ENCODE measurements around the gene LRRC36.

Gene LRRC36

DNA sequence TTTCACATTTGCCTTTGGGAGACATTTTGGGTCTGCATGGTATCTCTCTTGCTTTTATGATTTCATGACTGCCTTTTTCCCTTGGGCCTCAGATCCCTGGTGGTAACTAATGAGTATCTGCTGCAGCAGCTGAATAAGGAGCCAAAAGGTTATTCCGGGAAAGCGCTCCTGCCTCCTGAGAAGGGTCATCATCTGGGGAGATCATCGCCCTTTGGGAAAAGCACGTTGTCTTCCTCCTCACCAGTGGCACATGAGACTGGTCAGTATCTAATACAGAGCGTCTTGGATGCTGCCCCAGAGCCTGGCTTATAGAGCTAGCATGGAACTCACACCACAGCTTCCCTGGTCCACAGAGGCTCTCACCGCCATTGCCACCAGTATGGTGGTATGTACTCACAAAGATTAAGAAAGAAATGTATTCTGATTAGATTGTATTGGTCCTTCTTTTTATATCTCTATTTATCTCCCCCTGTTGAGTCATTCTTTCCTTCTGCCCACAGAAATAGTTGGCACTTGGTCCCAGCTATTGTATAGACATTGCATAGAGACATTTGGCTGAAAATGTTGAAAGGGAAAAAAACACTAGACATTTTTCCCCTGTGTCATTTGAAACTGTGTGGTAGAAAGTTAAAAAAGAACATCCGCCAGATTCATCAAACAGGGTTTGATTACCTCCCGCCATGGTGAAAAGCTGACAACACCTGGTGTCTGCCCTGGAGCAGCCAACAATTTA lies 58.3 kb downstream of the LRRC36 start:
- peaks cover 11% of the 10 kb centered on the region for H3K27me3 ChIP-seq (replicated peaks; ENCODE audit: control insufficient read depth, insufficient read depth, low read length)
- H3K36me3 ChIP-seq (ENCODE audit: control insufficient read depth, insufficient read depth, low read length, severe bottlenecking), result no peaks in the 10 kb centered on the region
- no peak overlapping the region for H3K9ac ChIP-seq (ENCODE audit: low read length)
- H3K9me3 ChIP-seq (ENCODE audit: control insufficient read depth, low read length), result no peaks in the 10 kb centered on the region
- H3K4me1 ChIP-seq (ENCODE audit: control insufficient read depth, insufficient read depth, low read length), result no peaks in the 10 kb centered on the region
- DNase-seq (ENCODE audit: low read depth), result peak; percentile 47
- H3K4me3 ChIP-seq (ENCODE audit: low read length), result no peak overlapping the region

DNA sequence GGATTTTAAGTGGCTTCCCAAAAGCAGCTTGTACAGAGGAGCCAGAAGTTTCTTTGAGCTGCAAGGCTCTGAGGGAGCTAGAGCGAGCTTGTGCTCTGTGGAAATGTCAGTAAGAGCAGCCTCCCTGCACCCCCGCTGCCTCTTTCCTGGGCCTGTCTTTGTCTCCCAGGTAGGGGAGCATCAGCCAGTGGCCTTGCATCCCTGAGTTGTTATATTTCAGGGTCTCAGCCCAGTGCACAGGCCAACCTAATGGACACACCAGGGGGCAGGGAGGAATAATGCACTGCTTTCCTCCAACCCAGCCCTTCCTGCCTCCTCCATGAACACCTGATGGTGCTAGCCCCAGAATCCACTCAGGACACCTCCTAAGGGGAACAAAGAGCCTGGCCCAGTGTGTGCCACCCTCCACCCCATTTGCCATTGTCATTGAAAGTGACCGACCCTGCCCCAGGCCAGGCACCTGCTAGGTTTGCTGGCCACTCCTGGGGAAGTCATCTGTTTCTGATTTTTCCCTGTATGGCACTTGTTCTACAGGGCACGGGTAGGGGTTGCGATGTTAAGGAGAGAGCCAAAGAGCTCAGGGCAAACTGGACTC lies 60.3 kb downstream of the LRRC36 start:
- H3K36me3 ChIP-seq (ENCODE audit: control insufficient read depth, insufficient read depth, low read length, severe bottlenecking), result no peaks in the 10 kb centered on the region
- no peaks in the 10 kb centered on the region for H3K4me1 ChIP-seq (ENCODE audit: control insufficient read depth, insufficient read depth, low read length)
- H3K4me3 ChIP-seq (ENCODE audit: low read length), result no peak overlapping the region
- no peak overlapping the region for H3K9ac ChIP-seq (ENCODE audit: low read length)
- no peaks in the 10 kb centered on the region for H3K9me3 ChIP-seq (ENCODE audit: control insufficient read depth, low read length)
- no peak for DNase-seq (ENCODE audit: low read depth)
- peaks cover 11% of the 10 kb centered on the region for H3K27me3 ChIP-seq (replicated peaks; ENCODE audit: control insufficient read depth, insufficient read depth, low read length)

DNA sequence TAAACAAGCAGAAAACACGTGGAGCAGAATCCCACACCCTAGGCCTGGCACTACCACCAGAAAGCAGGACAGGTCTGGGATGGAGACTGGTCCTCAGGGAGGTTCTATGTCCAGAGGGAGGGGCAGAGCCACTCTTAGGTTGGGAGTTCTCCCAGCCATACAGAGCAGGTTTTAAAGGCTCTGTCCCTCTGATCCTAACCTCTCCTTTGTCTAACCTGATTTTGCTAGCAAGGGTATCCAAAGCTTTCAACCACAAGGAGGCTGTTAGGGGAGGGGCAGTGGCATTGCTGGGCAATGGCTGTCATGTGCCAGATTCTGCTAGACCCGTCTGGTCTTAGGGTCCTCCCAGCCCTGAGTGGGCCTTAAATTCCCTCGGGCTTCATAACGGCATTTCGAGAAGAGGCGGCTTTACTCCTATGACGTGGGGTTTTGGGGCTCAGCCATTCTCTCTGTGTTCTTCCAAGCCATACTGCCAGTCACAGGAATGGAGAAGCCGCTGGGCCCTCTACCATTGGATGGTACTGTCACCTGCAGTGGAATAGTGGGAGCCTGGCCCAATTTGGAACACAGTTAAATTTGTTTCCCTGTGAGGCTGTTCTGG lies 61.0 kb downstream of the LRRC36 start:
- H3K4me1 ChIP-seq (ENCODE audit: control insufficient read depth, insufficient read depth, low read length), result no peaks in the 10 kb centered on the region

DNA sequence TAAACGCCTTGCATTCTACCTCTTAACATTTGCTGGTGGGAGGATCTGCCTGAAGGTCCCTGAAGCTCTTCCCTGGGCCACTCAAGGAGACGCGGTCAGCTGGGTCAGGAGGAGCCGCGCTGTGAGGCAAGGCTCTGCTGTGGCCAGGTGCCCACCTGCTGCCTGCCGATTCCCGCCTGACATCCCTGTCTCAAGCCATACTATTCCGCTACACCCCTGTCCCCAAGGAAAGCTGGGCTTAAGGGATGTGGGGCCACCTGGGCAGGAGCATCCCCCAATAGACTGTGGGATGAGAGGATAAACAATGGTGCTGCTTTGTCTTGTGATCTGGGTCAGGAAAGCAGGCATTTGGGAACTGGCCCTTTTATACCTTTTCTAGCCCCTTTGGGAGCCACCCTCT lies 61.6 kb downstream of the LRRC36 start:
- Histone ChIP-seq H3K9me3 (ENCODE audit: control insufficient read depth, low read length) (no peaks in the 10 kb centered on the region), H3K4me1 (ENCODE audit: control insufficient read depth, insufficient read depth, low read length) (peaks cover 5% of the 10 kb centered on the region), H3K9ac (ENCODE audit: low read length) (no peak overlapping the region), H3K4me3 (ENCODE audit: low read length) (no peak overlapping the region), H3K27me3 (replicated peaks; ENCODE audit: control insufficient read depth, insufficient read depth, low read length) (peaks cover 11% of the 10 kb centered on the region), H3K36me3 (ENCODE audit: control insufficient read depth, insufficient read depth, low read length, severe bottlenecking) (no peaks in the 10 kb centered on the region)
- DNase-seq (ENCODE audit: low read depth), result no peak

More for the DNA sequence above, 61.0 kb downstream of the LRRC36 start:
- Histone ChIP-seq H3K27me3 (replicated peaks; ENCODE audit: control insufficient read depth, insufficient read depth, low read length) (peaks cover 11% of the 10 kb centered on the region), H3K4me3 (ENCODE audit: low read length) (no peak overlapping the region), H3K36me3 (ENCODE audit: control insufficient read depth, insufficient read depth, low read length, severe bottlenecking) (no peaks in the 10 kb centered on the region), H3K9me3 (ENCODE audit: control insufficient read depth, low read length) (no peaks in the 10 kb centered on the region), H3K9ac (ENCODE audit: low read length) (no peak overlapping the region)
- DNase-seq (ENCODE audit: low read depth), result no peak

DNA sequence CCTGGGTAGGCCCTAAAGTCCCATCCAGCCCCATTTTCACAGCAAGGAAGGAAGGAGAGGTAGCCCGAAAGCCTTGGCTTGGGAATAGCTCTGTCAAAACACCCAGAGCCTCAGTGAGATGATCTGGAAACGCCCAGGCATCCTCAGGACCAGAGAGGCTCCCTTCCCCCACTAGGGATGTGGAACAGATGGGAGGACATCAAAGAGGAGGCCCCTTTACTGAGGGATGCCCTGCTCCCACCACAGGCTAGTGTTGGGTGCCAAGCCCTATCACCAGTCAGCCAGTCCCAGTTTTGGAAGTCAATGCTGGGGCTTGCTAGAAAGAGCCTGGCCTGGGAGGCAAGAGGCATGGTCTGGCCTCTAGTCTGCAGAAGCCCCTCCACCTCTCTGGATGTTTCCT lies 62.0 kb downstream of the LRRC36 start:
- Histone ChIP-seq H3K27me3 (replicated peaks; ENCODE audit: control insufficient read depth, insufficient read depth, low read length) (peaks cover 11% of the 10 kb centered on the region), H3K4me1 (ENCODE audit: control insufficient read depth, insufficient read depth, low read length) (peaks cover 6% of the 10 kb centered on the region), H3K4me3 (ENCODE audit: low read length) (no peak overlapping the region), H3K9ac (ENCODE audit: low read length) (no peak overlapping the region), H3K9me3 (ENCODE audit: control insufficient read depth, low read length) (no peaks in the 10 kb centered on the region), H3K36me3 (ENCODE audit: control insufficient read depth, insufficient read depth, low read length, severe bottlenecking) (no peaks in the 10 kb centered on the region)
- no peak for DNase-seq (ENCODE audit: low read depth)

DNA sequence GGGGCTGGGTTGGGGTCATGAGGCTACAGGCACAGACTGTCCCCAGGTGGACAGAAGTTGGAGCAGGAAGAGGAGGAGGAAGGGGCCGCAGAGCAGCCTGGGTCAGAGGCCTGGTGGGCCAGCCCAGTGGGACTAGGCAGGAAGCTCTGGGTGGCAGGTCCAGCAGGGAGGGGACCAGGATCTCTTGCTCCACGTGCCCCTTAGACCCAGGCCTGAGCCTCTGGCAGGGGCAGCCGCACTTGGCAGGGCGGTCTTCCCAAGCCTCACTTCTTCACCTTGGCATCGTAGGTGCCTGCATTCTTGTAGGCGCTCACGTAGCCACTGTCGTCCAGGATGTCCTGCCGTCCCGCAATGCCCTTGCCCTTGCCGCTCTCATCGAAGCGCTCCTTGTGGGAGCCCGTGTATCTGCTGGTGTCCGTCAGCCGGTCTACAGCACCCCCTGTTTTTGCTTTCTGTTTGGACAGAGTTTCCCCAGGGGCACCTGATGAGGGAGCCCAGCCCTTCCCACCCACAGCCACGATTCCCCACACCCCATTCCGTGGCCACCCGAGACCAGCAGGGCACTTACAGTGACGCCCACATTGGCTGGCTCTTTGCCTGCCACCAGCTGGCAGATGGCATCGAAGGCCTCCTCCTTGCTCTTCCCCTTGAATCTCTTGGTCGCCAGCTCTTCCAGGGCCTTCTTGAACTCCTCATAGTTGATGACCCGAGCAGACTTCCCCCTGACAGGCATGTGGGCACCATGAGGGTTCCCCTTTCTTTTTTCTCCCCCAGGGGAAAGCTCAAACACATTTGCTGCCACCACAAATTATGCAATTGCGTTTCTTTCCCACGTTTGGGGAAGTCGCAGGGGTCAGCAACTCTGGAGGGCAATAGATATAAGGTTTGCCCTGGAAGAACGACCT lies 63.5 kb downstream of the LRRC36 start:
- Histone ChIP-seq H3K9me3 (ENCODE audit: control insufficient read depth, low read length) (no peaks in the 10 kb centered on the region), H3K27me3 (replicated peaks; ENCODE audit: control insufficient read depth, insufficient read depth, low read length) (peaks cover 9% of the 10 kb centered on the region), H3K36me3 (ENCODE audit: control insufficient read depth, insufficient read depth, low read length, severe bottlenecking) (no peaks in the 10 kb centered on the region), H3K4me3 (ENCODE audit: low read length) (no peak overlapping the region), H3K4me1 (ENCODE audit: control insufficient read depth, insufficient read depth, low read length) (peaks cover 12% of the 10 kb centered on the region), H3K9ac (ENCODE audit: low read length) (no peak overlapping the region)
- DNase-seq (ENCODE audit: low read depth), result no peak

DNA sequence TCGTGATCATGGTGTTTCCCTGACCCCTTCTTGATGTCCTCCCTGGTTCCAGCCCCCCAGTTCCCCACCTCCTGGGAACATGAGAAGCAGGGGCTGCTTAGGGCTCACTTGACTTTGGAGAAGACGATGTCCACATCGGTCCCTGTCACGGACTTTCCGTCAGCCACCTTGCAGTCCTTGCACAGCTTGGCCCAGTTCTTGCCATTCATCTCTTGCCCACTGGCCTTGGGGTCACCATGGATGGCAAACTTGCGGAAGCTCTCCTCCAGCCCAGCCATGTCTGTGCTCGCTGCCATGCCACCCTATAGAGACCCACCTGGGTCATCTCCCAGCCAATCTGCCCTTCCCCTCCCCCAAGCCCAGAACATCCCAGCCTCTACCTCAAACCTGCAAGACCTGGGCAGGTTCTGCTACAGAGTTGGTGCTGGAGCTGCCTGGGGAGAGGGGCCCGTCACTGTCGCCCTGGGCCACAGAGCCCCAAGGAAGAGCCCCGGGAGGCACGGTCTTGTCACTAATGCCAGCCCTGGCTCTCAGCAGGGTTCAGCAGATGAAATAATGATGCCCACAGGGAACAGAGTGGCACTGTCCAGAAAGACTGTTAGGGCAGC lies 64.3 kb downstream of the LRRC36 start:
- H3K9me3 ChIP-seq (ENCODE audit: control insufficient read depth, low read length), result no peaks in the 10 kb centered on the region
- H3K4me1 ChIP-seq (ENCODE audit: control insufficient read depth, insufficient read depth, low read length), result peaks cover 14% of the 10 kb centered on the region
- peaks cover 1% of the 10 kb centered on the region for H3K27me3 ChIP-seq (replicated peaks; ENCODE audit: control insufficient read depth, insufficient read depth, low read length)
- H3K36me3 ChIP-seq (ENCODE audit: control insufficient read depth, insufficient read depth, low read length, severe bottlenecking), result no peaks in the 10 kb centered on the region
- no peak overlapping the region for H3K4me3 ChIP-seq (ENCODE audit: low read length)
- H3K9ac ChIP-seq (ENCODE audit: low read length), result no peak overlapping the region
- DNase-seq (ENCODE audit: low read depth), result no peak

DNA sequence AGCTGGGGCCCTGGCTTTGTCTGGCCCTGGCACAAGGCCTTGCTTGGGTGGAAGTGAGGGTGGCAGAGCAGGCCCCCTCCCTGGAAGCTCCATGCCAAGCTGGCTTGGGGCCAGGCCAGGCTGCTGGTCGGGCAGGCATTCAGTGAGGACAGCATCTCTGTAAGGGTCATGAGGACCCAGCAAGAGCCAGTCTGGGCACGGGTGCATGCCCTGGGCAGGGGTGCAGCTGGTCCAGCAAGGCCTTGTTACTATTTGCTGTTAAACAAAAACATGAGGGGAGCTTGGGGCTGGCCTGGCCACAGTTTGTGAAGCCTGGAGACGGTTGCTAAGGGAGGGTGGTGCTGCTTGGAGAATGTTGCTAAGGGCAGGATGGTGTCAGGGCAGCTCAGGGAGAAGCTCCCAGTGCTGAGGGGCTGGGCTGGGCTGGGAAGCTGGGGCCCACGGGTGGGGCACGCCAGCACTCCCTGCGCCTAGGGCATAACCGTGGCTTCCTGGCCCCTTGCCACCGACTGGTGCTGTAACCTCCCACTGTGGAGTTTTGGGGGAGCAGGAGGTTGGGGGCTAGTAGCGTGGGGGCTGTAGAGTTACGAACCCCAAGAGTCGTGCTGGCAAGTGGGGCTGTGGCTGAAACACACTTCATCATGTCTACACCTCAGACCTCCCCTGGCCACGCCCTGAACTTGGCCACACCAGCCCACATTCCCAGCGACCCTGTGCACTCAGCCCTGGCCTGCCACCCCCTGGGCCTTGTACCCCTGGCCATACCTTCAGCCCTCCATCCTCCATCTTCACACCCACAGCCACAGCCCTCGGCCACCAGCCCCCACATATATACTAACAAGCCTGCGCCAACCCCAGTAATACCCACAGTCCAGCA lies 65.0 kb downstream of the LRRC36 start:
- no peak overlapping the region for H3K4me3 ChIP-seq (ENCODE audit: low read length)
- no peaks in the 10 kb centered on the region for H3K9me3 ChIP-seq (ENCODE audit: control insufficient read depth, low read length)
- H3K36me3 ChIP-seq (ENCODE audit: control insufficient read depth, insufficient read depth, low read length, severe bottlenecking), result no peaks in the 10 kb centered on the region
- H3K9ac ChIP-seq (ENCODE audit: low read length), result no peak overlapping the region
- no peak for DNase-seq (ENCODE audit: low read depth)
- H3K4me1 ChIP-seq (ENCODE audit: control insufficient read depth, insufficient read depth, low read length), result peaks cover 18% of the 10 kb centered on the region
- H3K27me3 ChIP-seq (replicated peaks; ENCODE audit: control insufficient read depth, insufficient read depth, low read length), result no peaks in the 10 kb centered on the region

DNA sequence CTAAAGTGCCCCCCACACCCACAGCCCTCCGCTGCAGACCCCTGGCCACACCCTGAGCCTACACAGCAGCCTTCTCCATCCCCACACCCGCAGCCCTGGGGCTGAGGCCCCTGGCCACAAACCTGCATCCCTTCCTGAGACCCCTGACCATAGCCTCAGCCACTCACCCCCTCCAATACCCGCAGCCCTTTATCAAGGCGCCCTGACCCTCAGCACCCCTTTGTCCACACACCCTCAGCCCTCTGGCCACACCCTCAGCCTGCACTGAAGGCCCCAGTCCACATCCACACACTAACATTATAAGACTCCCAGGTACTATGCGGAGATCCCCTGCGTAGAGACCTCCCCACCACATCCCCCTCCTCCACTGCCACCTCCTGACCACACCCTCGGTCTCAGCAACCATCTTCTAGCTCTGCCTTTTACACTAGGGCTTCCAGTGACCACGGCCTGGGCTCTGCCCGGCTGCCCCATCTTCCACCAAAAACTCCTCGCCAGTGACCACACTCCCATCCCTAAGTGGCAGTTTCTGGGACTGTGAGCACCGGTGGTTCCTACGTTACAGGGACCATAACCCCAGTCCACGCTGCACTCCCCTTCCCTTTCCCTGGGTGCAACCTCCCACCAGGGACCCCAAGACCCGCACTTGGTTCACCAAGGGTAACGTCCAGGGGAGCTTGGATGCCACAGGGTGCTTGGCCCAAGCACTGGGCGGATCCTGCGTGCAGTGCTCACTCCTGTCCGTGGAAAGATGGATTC lies 65.9 kb downstream of the LRRC36 start:
- H3K9me3 ChIP-seq (ENCODE audit: control insufficient read depth, low read length), result no peaks in the 10 kb centered on the region
- DNase-seq (ENCODE audit: low read depth), result no peak
- H3K4me3 ChIP-seq (ENCODE audit: low read length), result no peak overlapping the region
- no peaks in the 10 kb centered on the region for H3K36me3 ChIP-seq (ENCODE audit: control insufficient read depth, insufficient read depth, low read length, severe bottlenecking)
- no peaks in the 10 kb centered on the region for H3K27me3 ChIP-seq (replicated peaks; ENCODE audit: control insufficient read depth, insufficient read depth, low read length)
- peaks cover 25% of the 10 kb centered on the region for H3K4me1 ChIP-seq (ENCODE audit: control insufficient read depth, insufficient read depth, low read length)
- no peak overlapping the region for H3K9ac ChIP-seq (ENCODE audit: low read length)

Measured in adipocyte (in vitro differentiated cells).